Fibroblast of the aortic adventitia (primary cell): ENCODE data around the gene YES1. TPM values are rescaled to one million over a fixed set of nuclear protein-coding genes. Genes with fewer than 3 reads are reported as not detected.

ENCODE experiments used
- DNase-seq: peaks from one replicate; pipeline ENCODE4 v3.0.0-alpha.2; 2010; ENCODE audit warnings: low read depth
- H3K4me3 ChIP-seq: 2 replicates; pipeline ENCODE4 v1.5.1; 2011; ENCODE audit warnings: low read depth, mild to moderate bottlenecking, control low read depth, low read length, moderate library complexity
- total RNA-seq: library from RNA; depleted of rRNA; stranded (reverse); fragments of >200 nt; gene quantifications from 2 replicates; pipeline ENCODE4 v1.2.3, GENCODE V29; 2012; ENCODE audit warnings: low replicate concordance
- TF ChIP-seq, protein P1 (sequence below): IDR thresholded peaks from 2 replicates; pipeline ENCODE4 v1.5.1; 2011; ENCODE audit warnings: mild to moderate bottlenecking, low read length, control low read depth, inconsistent platforms; ENCODE audit not compliant: insufficient read depth

Gene YES1
- total RNA-seq, 1 donor, result 156 TPM

DNA sequence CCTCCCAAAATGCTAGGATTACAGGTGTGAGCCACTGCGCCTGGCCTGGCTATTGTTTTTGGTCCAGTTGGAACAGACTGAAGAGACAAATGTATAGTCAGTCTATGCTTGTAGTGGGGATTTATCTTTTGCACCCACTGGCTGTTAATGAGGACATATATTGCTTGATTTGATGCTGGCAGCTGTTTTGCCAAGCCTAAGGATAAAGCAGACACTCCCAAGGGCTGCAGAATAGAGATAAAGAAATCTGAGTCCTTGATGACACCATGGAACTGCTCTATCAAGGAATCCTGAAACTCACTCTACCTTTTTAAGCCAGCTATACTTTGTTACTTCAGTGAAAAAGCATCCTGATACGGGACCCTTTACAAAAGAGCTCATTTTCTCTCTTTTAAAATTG is 56.5 kb downstream of the YES1 start:
- H3K4me3 ChIP-seq, result no peak overlapping the region
- TF ChIP-seq, protein P1, sequence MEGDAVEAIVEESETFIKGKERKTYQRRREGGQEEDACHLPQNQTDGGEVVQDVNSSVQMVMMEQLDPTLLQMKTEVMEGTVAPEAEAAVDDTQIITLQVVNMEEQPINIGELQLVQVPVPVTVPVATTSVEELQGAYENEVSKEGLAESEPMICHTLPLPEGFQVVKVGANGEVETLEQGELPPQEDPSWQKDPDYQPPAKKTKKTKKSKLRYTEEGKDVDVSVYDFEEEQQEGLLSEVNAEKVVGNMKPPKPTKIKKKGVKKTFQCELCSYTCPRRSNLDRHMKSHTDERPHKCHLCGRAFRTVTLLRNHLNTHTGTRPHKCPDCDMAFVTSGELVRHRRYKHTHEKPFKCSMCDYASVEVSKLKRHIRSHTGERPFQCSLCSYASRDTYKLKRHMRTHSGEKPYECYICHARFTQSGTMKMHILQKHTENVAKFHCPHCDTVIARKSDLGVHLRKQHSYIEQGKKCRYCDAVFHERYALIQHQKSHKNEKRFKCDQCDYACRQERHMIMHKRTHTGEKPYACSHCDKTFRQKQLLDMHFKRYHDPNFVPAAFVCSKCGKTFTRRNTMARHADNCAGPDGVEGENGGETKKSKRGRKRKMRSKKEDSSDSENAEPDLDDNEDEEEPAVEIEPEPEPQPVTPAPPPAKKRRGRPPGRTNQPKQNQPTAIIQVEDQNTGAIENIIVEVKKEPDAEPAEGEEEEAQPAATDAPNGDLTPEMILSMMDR, result no peak
- no peak for DNase-seq

GRCh38 chr18:754656-755055 is 57.4 kb downstream of the YES1 start:
- H3K4me3 ChIP-seq, result no peak overlapping the region
- DNase-seq, result no peak
- TF ChIP-seq, protein P1, result no peak

DNA sequence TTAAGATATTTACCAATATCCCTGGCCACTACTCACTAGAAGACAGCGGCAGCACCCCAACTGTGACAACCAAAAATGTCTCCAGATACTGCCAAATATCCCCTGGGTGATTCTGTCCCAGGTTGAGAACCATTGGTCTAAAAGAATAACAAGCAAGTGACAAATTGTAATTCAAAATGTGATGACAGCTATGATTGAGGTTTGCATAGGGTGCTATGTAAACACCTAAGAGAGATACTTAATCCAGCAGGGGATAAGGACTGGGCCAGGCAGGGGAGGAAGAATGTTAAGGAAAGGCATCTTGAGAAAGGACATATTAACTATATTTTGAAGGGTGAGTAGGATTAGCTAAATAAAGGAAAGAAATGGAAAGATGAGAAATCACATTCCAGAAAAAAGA is 61.6 kb downstream of the YES1 start:
- no peak for DNase-seq
- no peak overlapping the region for H3K4me3 ChIP-seq
- TF ChIP-seq, protein P1, result no peak

DNA sequence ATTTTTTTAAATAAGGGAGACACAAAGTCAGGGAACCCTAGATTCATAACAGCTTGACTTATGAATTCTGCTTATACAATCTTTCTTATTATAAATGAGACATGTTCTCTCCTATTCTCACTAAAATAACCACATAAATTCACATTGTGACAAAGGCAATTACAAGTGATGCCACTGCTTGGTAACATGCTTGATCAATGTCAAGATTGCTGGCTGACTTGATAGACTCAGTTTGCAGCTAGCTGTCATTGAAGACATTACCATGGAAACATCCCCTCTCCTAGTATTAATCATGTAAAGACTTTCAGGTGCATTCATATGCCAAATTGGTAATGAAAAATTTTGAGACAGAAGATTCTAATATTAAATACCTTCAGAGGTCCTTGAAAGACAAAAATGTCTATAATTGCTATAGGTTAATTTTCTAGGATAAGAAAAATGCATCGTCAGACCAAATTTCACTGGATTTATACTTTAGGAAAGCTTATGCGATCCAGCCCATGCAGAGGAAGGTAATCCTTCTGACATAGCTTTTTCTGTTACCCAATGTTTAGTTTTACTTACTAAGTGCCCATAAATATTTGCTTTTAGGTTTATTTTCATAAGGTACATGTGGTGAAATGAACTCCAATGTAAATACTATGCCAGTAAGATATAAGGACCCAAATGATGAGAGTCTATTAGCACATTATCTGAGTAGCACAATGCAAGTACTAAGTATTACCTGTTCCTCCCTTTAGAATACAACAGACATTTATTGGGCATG is 67.0 kb downstream of the YES1 start:
- no peak overlapping the region for H3K4me3 ChIP-seq
- TF ChIP-seq, protein P1, result no peak
- no peak for DNase-seq

GRCh38 chr18:741931-742512 is 70.0 kb downstream of the YES1 start:
- TF ChIP-seq, protein P1, result peak; percentile 63
- no peak overlapping the region for H3K4me3 ChIP-seq
- peak; percentile 71 for DNase-seq

DNA sequence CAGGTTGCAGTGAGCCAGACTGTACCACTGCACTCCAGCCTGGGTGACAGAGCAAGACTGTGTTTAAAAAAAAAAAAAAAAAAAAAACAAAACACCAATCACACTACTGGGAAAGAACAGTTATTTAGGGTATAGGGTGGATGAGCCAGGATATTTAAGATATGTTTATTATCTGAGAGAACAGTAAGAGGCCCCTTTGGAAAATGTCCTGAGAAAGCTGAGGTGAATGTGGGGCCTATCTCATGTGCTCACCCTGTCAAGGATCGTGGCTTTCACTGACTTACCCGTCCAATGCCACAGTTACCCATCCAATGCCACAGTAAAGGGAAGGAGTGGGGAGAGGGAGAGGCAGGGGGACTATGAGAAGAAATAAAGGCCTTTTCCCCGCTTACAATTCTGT is 79.7 kb downstream of the YES1 start:
- DNase-seq, result no peak
- no peak overlapping the region for H3K4me3 ChIP-seq
- TF ChIP-seq, protein P1, result no peak

GRCh38 chr18:731185-731584 is 80.9 kb downstream of the YES1 start:
- no peak overlapping the region for H3K4me3 ChIP-seq
- DNase-seq, result peak; percentile 11
- TF ChIP-seq, protein P1, result no peak
